Hematopoietic multipotent progenitor cell treated with erythropoietin and hydrocortisone succinate and interleukin-3 and kit ligand, for 6 days (in vitro differentiated cells): ENCODE measurements around the gene BTBD16.

ENCODE experiments used
- DNase-seq: peaks from one replicate; pipeline ENCODE4 v3.0.0-alpha.2; 2015

Gene BTBD16

GRCh38 chr10:122296363-122297120 is 25.4 kb downstream of the BTBD16 start:
- no peak for DNase-seq

GRCh38 chr10:122297583-122297982 is 26.5 kb downstream of the BTBD16 start:
- no peak for DNase-seq

- no peak for DNase-seq
Measured at GRCh38 chr10:122298206-122298597, 27.1 kb downstream of the BTBD16 start.

- DNase-seq, result peak; percentile 81
Measured at GRCh38 chr10:122298598-122299301, 27.7 kb downstream of the BTBD16 start.

- no peak for DNase-seq
Measured at GRCh38 chr10:122299423-122300075, 28.5 kb downstream of the BTBD16 start.

- no peak for DNase-seq
Measured at GRCh38 chr10:122301055-122301810, 30.1 kb downstream of the BTBD16 start.

GRCh38 chr10:122301811-122302115 is 30.7 kb downstream of the BTBD16 start:
- DNase-seq, result no peak

GRCh38 chr10:122302315-122302714 is 31.2 kb downstream of the BTBD16 start:
- no peak for DNase-seq

GRCh38 chr10:122303271-122304053 is 32.4 kb downstream of the BTBD16 start:
- no peak for DNase-seq

GRCh38 chr10:122304054-122304579 is 33.0 kb downstream of the BTBD16 start:
- DNase-seq, result no peak

- no peak for DNase-seq
Measured at GRCh38 chr10:122306282-122306681, 35.2 kb downstream of the BTBD16 start.

- DNase-seq, result no peak
Measured at GRCh38 chr10:122306744-122307143, 35.6 kb downstream of the BTBD16 start.

- no peak for DNase-seq
Measured at GRCh38 chr10:122307669-122308416, 36.7 kb downstream of the BTBD16 start.

- DNase-seq, result no peak
Measured at GRCh38 chr10:122308417-122309141, 37.5 kb downstream of the BTBD16 start.

- DNase-seq, result no peak
Measured at GRCh38 chr10:122310311-122311050, 39.4 kb downstream of the BTBD16 start.

GRCh38 chr10:122311051-122311410 is 39.9 kb downstream of the BTBD16 start:
- DNase-seq, result no peak

- no peak for DNase-seq
Measured at GRCh38 chr10:122311716-122312115, 40.6 kb downstream of the BTBD16 start.

- DNase-seq, result no peak
Measured at GRCh38 chr10:122316224-122316884, 45.3 kb downstream of the BTBD16 start.

- DNase-seq, result no peak
Measured at GRCh38 chr10:122321960-122322359, 50.9 kb downstream of the BTBD16 start.

- DNase-seq, result no peak
Measured at GRCh38 chr10:122323189-122323588, 52.1 kb downstream of the BTBD16 start.
